NCI-H2171 (cell line): ENCODE measurements around the gene CENPL.
"Not testable (repeated sequence)": the region's sequence is repeated elsewhere in the genome, so short reads cannot be mapped to it uniquely, and the experiment has no call there.

Experiments
- DNase-seq: peaks from one replicate; lab custom pipeline; 2025; lab: John Stamatoyannopoulos, UW

The CENPL gene

GRCh38 chr1:173857363-173857917, 32.8 kb upstream of the CENPL start:
- DNase-seq = no peak

GRCh38 chr1:173856903-173857302, 32.2 kb upstream of the CENPL start:
- DNase-seq = no peak

GRCh38 chr1:173856014-173856413, 31.3 kb upstream of the CENPL start:
- DNase-seq = no peak

GRCh38 chr1:173853074-173853473, 28.4 kb upstream of the CENPL start:
- no peak for DNase-seq

GRCh38 chr1:173852105-173852504, 27.4 kb upstream of the CENPL start:
- no peak for DNase-seq

- no peak for DNase-seq
These were observed 8.1 kb upstream of the CENPL start for GRCh38 chr1:173832748-173833147.

GRCh38 chr1:173827611-173828010, 2.9 kb upstream of the CENPL start:
- DNase-seq = no peak

- peak; percentile 59 for DNase-seq
These were observed 835 bp downstream of the CENPL start for GRCh38 chr1:173823781-173824314.

GRCh38 chr1:173821680-173822079, 3.0 kb downstream of the CENPL start:
- DNase-seq = no peak

GRCh38 chr1:173818459-173818858, 6.2 kb downstream of the CENPL start:
- no peak for DNase-seq

- not testable (repeated sequence) for DNase-seq
These were observed 11.0 kb downstream of the CENPL start for GRCh38 chr1:173813654-173814053.

- no peak for DNase-seq
These were observed 21.7 kb downstream of the CENPL start for GRCh38 chr1:173802961-173803360.

GRCh38 chr1:173799995-173800394, 24.7 kb downstream of the CENPL start:
- not testable (repeated sequence) for DNase-seq

- DNase-seq = no peak
These were observed 26.6 kb downstream of the CENPL start for GRCh38 chr1:173798078-173798477.

- DNase-seq = no peak
These were observed 34.8 kb downstream of the CENPL start for GRCh38 chr1:173789841-173790240.

- no peak for DNase-seq
These were observed 39.7 kb downstream of the CENPL start for GRCh38 chr1:173784997-173785396.

- no peak for DNase-seq
These were observed 44.7 kb downstream of the CENPL start for GRCh38 chr1:173779936-173780335.

GRCh38 chr1:173775578-173776226, 49.0 kb downstream of the CENPL start:
- no peak for DNase-seq

GRCh38 chr1:173771560-173771959, 53.1 kb downstream of the CENPL start:
- DNase-seq = no peak

GRCh38 chr1:173770330-173770729, 54.4 kb downstream of the CENPL start:
- not testable (repeated sequence) for DNase-seq

GRCh38 chr1:173768827-173769226, 55.9 kb downstream of the CENPL start:
- DNase-seq = no peak

GRCh38 chr1:173768206-173768605, 56.5 kb downstream of the CENPL start:
- no peak for DNase-seq

- DNase-seq = not testable (repeated sequence)
These were observed 60.4 kb downstream of the CENPL start for GRCh38 chr1:173764331-173764730.

GRCh38 chr1:173758980-173759379, 65.7 kb downstream of the CENPL start:
- DNase-seq = no peak
